GM23338 (cell line): ENCODE data around the gene ABHD6. TPM values are rescaled to one million over a fixed set of nuclear protein-coding genes. Genes with fewer than 3 reads are reported as not detected.

Experiments used
- ATAC-seq: fragments of 200-7000 bp; cut with Tn5 transposase; 3 replicates; pipeline ENCODE4 v1.9.1; 2020
- DNase-seq: peaks from one replicate; pipeline ENCODE4 v3.0.0-alpha.2; 2015; ENCODE audit warnings: low spot score
- H2AFZ ChIP-seq: fragments of 200-600 bp; sonication (generic); 2 replicates; pipeline ENCODE4 v1.8.0; 2016; ENCODE audit warnings: antibody characterized with exemption, mild to moderate bottlenecking, moderate library complexity
- H3F3A ChIP-seq: fragments of 200-600 bp; sonication (generic); replicated peaks from 2 replicates; pipeline ENCODE4 v1.8.0; 2017; ENCODE audit warnings: antibody characterized with exemption, mixed run types, low read depth
- H3K27ac ChIP-seq: fragments of 200-600 bp; sonication (generic); 2 replicates; pipeline ENCODE4 v1.6.1; 2016; ENCODE audit warnings: low read depth
- H3K27me3 ChIP-seq: fragments of 200-600 bp; sonication (generic); 2 replicates; pipeline ENCODE4 v1.8.0; 2016; ENCODE audit warnings: mild to moderate bottlenecking, mixed run types, moderate library complexity; ENCODE audit not compliant: insufficient read depth
- H3K36me3 ChIP-seq: fragments of 200-600 bp; sonication (generic); 2 replicates; pipeline ENCODE4 v1.8.0; 2016; ENCODE audit warnings: mild to moderate bottlenecking; ENCODE audit not compliant: insufficient read depth
- H3K4me1 ChIP-seq: fragments of 200-600 bp; sonication (generic); 2 replicates; pipeline ENCODE4 v1.8.0; 2016; ENCODE audit warnings: mild to moderate bottlenecking, moderate library complexity; ENCODE audit not compliant: insufficient read depth
- H3K4me2 ChIP-seq: fragments of 200-600 bp; sonication (generic); 2 replicates; pipeline ENCODE4 v1.7.1; 2017; ENCODE audit warnings: mixed run types
- H3K4me3 ChIP-seq: fragments of 200-600 bp; sonication (generic); 2 replicates; pipeline ENCODE4 v1.6.1; 2016; ENCODE audit warnings: mixed run types
- H3K79me2 ChIP-seq: fragments of 200-600 bp; sonication (generic); replicated peaks from 2 replicates; pipeline ENCODE4 v1.8.0; 2017; ENCODE audit warnings: mild to moderate bottlenecking; ENCODE audit not compliant: insufficient read depth
- H3K9me2 ChIP-seq: fragments of 200-600 bp; sonication (generic); 2 replicates; pipeline ENCODE4 v1.8.0; 2017; ENCODE audit not compliant: insufficient read depth
- H4K20me1 ChIP-seq: fragments of 200-600 bp; sonication (generic); replicated peaks from 2 replicates; pipeline ENCODE4 v1.8.0; 2017; ENCODE audit warnings: mild to moderate bottlenecking; ENCODE audit not compliant: insufficient read depth
- H3K27ac Mint-ChIP-seq: 2 replicates; pipeline ENCODE4 v1.8.0; 2020; ENCODE audit warnings: inconsistent platforms, mild to moderate bottlenecking, moderate library complexity, mixed read lengths
- H3K27me3 Mint-ChIP-seq: 3 replicates; pipeline ENCODE4 v1.8.0; 2022; ENCODE audit warnings: low read depth, mild to moderate bottlenecking, moderate library complexity, mixed read lengths, inconsistent platforms; ENCODE audit not compliant: insufficient read depth, poor library complexity
- H3K36me3 Mint-ChIP-seq: 3 replicates; pipeline ENCODE4 v1.8.0; 2021; ENCODE audit warnings: low read depth, mild to moderate bottlenecking, inconsistent platforms, moderate library complexity, mixed read lengths
- H3K4me1 Mint-ChIP-seq: 3 replicates; pipeline ENCODE4 v1.8.0; 2020; ENCODE audit warnings: mild to moderate bottlenecking, inconsistent platforms, mixed read lengths
- H3K4me3 Mint-ChIP-seq: 3 replicates; pipeline ENCODE4 v1.8.0; 2021; ENCODE audit warnings: moderate library complexity, mild to moderate bottlenecking, inconsistent platforms, mixed read lengths
- H3K9me3 Mint-ChIP-seq: 3 replicates; pipeline ENCODE4 v1.8.0; 2020; ENCODE audit warnings: moderate library complexity, mild to moderate bottlenecking, inconsistent platforms, mixed read lengths
- CREB1 ChIP-seq: fragments of 250-450 bp; sonication (Bioruptor Pico); IDR thresholded peaks from 2 replicates; pipeline ENCODE4 v1.5.0; 2020; ENCODE audit warnings: low read depth, mild to moderate bottlenecking, moderate library complexity
- CTCF ChIP-seq, 2 experiments: fragments of 200-600 bp in 1 of 2; sonication (generic) in 1 of 2; conservative IDR thresholded peaks; 2 replicates each; pipeline versions ENCODE4 v1.5.1 to v1.6.1; 2016 to 2017; ENCODE audit warnings: antibody characterized with exemption in 2 of 2, low read depth in 2 of 2, mild to moderate bottlenecking in 2 of 2, moderate library complexity in 1 of 2
- ETS1 ChIP-seq: IDR thresholded peaks from 2 replicates; pipeline ENCODE4 v1.6.1; 2016; ENCODE audit warnings: antibody characterized with exemption
- EZH2 ChIP-seq: fragments of 200-600 bp; sonication (generic); IDR thresholded peaks from one replicate; pipeline ENCODE4 v1.8.0; 2017; ENCODE audit warnings: antibody characterized with exemption, mild to moderate bottlenecking, low read depth; ENCODE audit not compliant: unreplicated experiment
- EZH2phosphoT487 ChIP-seq: fragments of 200-600 bp; sonication (generic); IDR thresholded peaks from one replicate; pipeline ENCODE4 v1.8.1; 2018; ENCODE audit warnings: antibody characterized with exemption; ENCODE audit not compliant: unreplicated experiment
- JUNB ChIP-seq: IDR thresholded peaks from one replicate; pipeline ENCODE4 v1.6.1; 2016; ENCODE audit warnings: antibody characterized with exemption; ENCODE audit not compliant: unreplicated experiment
- POLR2AphosphoS5 ChIP-seq: IDR thresholded peaks from 2 replicates; pipeline ENCODE4 v1.6.1; 2016; ENCODE audit warnings: antibody characterized with exemption, low read depth
- REST ChIP-seq: IDR thresholded peaks from one replicate; pipeline ENCODE4 v1.6.1; 2018; ENCODE audit warnings: antibody characterized with exemption; ENCODE audit not compliant: unreplicated experiment
- STAT1 ChIP-seq: IDR thresholded peaks from one replicate; pipeline ENCODE4 v1.6.1; 2016; ENCODE audit warnings: antibody characterized with exemption; ENCODE audit not compliant: unreplicated experiment
- ZNF114 ChIP-seq: fragments of 250-450 bp; sonication (Bioruptor Pico); IDR thresholded peaks from 2 replicates; pipeline ENCODE4 v1.5.0; 2020; ENCODE audit warnings: mild to moderate bottlenecking, moderate library complexity
- polyA plus RNA-seq: library from polyadenylated mRNA; unstranded; fragments of >200 nt; fragmentation: Nextera tagmentation; extraction: Ambion mirVana; gene quantifications from 2 replicates; pipeline ENCODE4 v1.2.1, GENCODE V29; 2016
- total RNA-seq: library from RNA; depleted of rRNA; stranded (reverse); fragments of >200 nt; shearing (Covaris generic); gene quantifications from 2 replicates; pipeline ENCODE4 v1.2.3, GENCODE V29; 2014

ABHD6 gene
- total and polyA plus RNA-seq, 2 experiments from 2014 or later = 3.7 to 5.5 TPM

- H3F3A ChIP-seq = no peaks in the 10 kb centered on the region
- Mint-ChIP-seq H3K27ac (no peak overlapping the region), H3K4me3 (no peak overlapping the region), H3K4me1 (peaks cover 4% of the 10 kb centered on the region; the same call in 2 of the 3 replicates), H3K27me3 (no peaks in the 10 kb centered on the region), H3K9me3 (no peaks in the 10 kb centered on the region), H3K36me3 (no peaks in the 10 kb centered on the region)
- TF ChIP-seq EZH2phosphoT487 = no peak
- TF ChIP-seq ZNF114 = no peak
- peak in 1 of 2 experiments; percentile 12; a peak in 1 of 4 replicates for TF ChIP-seq CTCF (conservative IDR thresholded peaks at IDR 0.05; ENCODE audit: low read depth in 2 of 2)
- no peak overlapping the region for H3K27ac ChIP-seq
- H3K9me2 ChIP-seq = no peaks in the 10 kb centered on the region
- DNase-seq = peak; percentile 52
- no peaks in the 10 kb centered on the region; the same call in 1 of the 2 replicates for H3K4me1 ChIP-seq
- H2AFZ ChIP-seq = no peak overlapping the region
- no peaks in the 10 kb centered on the region for H3K36me3 ChIP-seq
- H3K4me2 ChIP-seq = no peak overlapping the region
- no peaks in the 10 kb centered on the region for H3K27me3 ChIP-seq
- H3K4me3 ChIP-seq = no peak overlapping the region
- H4K20me1 ChIP-seq = no peaks in the 10 kb centered on the region
- H3K79me2 ChIP-seq = no peaks in the 10 kb centered on the region
- peak; percentile 56 for ATAC-seq
Observed at GRCh38 chr3:58214484-58215316, 22.9 kb upstream of the ABHD6 start.

GRCh38 chr3:58215317-58216025 lies 22.1 kb upstream of the ABHD6 start:
- Mint-ChIP-seq H3K4me1 (peaks cover 4% of the 10 kb centered on the region; the same call in 2 of the 3 replicates), H3K9me3 (no peaks in the 10 kb centered on the region), H3K36me3 (no peaks in the 10 kb centered on the region), H3K27ac (no peak overlapping the region), H3K4me3 (no peak overlapping the region), H3K27me3 (no peaks in the 10 kb centered on the region)
- H3F3A ChIP-seq = no peaks in the 10 kb centered on the region
- H3K27ac ChIP-seq = no peak overlapping the region
- H3K9me2 ChIP-seq = no peaks in the 10 kb centered on the region
- H3K79me2 ChIP-seq = no peaks in the 10 kb centered on the region
- H4K20me1 ChIP-seq = no peaks in the 10 kb centered on the region
- no peak overlapping the region for H2AFZ ChIP-seq
- H3K27me3 ChIP-seq = no peaks in the 10 kb centered on the region
- ATAC-seq (no peak), DNase-seq (no peak)
- H3K36me3 ChIP-seq = no peaks in the 10 kb centered on the region
- no peak overlapping the region for H3K4me2 ChIP-seq
- H3K4me1 ChIP-seq = no peaks in the 10 kb centered on the region; the same call in 1 of the 2 replicates
- no peak overlapping the region for H3K4me3 ChIP-seq
- TF ChIP-seq EZH2phosphoT487 (no peak), POLR2AphosphoS5 (no peak), STAT1 (no peak), REST (no peak), EZH2 (no peak), JUNB (no peak), ETS1 (no peak), CREB1 (no peak)
